ENCODE results near the gene JPT2. TPM values are rescaled to one million over a fixed set of nuclear protein-coding genes. Genes with fewer than 3 reads are reported as not detected.

Gene JPT2
- polyA plus RNA-seq, 1 experiment, result 41.2 TPM

DNA sequence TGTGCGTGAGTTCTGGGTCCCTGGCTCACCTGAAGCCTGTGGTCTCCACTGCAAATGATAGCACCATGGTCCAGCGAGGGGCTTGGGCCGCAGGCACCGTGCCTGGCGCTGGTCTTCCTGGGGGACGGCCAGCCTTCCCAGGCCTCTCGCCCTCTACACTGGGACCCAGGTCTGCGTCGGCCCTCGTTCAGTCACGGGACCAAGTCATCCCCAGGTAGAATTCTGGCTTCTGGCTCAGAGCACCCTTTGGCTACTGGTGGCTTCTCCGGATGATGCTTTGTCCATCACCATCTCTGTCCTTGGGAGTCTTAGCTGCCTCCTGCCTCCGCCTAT lies 45.5 kb upstream of the JPT2 start:
- DNase-seq (ENCODE audit: low read depth, low spot score), result no peak
- ChIA-PET CTCF (no interaction called here), POLR2A (no interaction called here)
- TF ChIP-seq, protein P1, sequence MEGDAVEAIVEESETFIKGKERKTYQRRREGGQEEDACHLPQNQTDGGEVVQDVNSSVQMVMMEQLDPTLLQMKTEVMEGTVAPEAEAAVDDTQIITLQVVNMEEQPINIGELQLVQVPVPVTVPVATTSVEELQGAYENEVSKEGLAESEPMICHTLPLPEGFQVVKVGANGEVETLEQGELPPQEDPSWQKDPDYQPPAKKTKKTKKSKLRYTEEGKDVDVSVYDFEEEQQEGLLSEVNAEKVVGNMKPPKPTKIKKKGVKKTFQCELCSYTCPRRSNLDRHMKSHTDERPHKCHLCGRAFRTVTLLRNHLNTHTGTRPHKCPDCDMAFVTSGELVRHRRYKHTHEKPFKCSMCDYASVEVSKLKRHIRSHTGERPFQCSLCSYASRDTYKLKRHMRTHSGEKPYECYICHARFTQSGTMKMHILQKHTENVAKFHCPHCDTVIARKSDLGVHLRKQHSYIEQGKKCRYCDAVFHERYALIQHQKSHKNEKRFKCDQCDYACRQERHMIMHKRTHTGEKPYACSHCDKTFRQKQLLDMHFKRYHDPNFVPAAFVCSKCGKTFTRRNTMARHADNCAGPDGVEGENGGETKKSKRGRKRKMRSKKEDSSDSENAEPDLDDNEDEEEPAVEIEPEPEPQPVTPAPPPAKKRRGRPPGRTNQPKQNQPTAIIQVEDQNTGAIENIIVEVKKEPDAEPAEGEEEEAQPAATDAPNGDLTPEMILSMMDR (IDR thresholded peaks at IDR 0.05; ENCODE audit: low read depth, low read length), result no peak
- Histone ChIP-seq H3K27ac (ENCODE audit: low read depth, low read length) (no peak overlapping the region), H3K9me3 (ENCODE audit: control insufficient read depth, insufficient read depth, low read length) (no peaks in the 10 kb centered on the region; the same call in 1 of the 2 replicates), H3K4me3 (ENCODE audit: low read depth, low read length) (no peak overlapping the region), H3K27me3 (ENCODE audit: control insufficient read depth, insufficient read depth, low read length) (no peaks in the 10 kb centered on the region)

DNA sequence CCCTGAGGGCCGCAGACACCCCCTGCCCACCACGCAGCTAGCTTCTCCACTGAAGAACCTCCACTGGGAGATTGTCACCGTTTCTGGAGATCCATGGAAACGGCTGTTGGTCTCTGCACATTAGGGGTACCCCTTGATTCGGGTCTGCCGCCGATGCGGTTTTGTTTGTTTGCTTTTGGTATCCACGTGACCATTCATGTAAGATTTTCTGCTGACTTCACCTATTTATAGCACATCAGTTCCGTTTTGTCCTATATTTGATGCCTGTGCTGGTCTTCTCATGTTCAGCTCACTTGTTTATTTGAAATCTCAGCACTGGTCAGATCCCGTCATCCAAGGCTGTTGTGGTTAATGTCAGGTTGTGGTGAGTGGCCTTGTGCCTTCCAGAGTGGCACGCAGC lies 44.8 kb upstream of the JPT2 start:
- POLR2A ChIA-PET, result interaction anchor here (0.5 kb wide), 1 partner anchor 14 kb away, joined by 3 read pairs; no protein-coding TSS in a partner anchor
- Histone ChIP-seq H3K27me3 (ENCODE audit: control insufficient read depth, insufficient read depth, low read length) (no peaks in the 10 kb centered on the region), H3K9me3 (ENCODE audit: control insufficient read depth, insufficient read depth, low read length) (no peaks in the 10 kb centered on the region; the same call in 1 of the 2 replicates), H3K4me3 (ENCODE audit: low read depth, low read length) (no peak overlapping the region), H3K27ac (ENCODE audit: low read depth, low read length) (no peak overlapping the region)
- TF ChIP-seq, protein P1 (IDR thresholded peaks at IDR 0.05; ENCODE audit: low read depth, low read length), result no peak
- DNase-seq (ENCODE audit: low read depth, low spot score), result no peak
- CTCF ChIA-PET, result no interaction called here

DNA sequence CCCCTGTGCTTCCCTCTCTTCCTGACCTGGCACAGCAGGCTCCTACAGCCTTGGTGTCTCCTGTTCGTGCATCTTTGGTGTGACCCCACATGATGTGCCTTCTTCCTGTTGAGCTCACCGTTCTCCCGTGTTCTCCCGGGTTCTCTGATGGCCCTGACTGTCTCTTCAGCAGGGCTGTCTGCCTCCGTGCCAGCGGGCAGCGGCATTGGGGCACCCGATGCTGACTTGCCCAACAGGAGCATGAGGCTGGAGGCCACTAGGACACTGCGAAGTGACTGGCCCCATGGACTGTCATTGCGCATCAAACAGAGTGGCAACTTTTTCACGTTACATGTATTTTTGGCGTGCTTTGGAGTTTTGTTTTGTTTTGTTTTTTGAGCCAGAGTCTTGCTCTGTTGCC lies 43.5 kb upstream of the JPT2 start:
- no peak for DNase-seq (ENCODE audit: low read depth, low spot score)
- TF ChIP-seq, protein P1 (IDR thresholded peaks at IDR 0.05; ENCODE audit: low read depth, low read length), result no peak
- POLR2A ChIA-PET, result no interaction called here
- no peaks in the 10 kb centered on the region; the same call in 1 of the 2 replicates for H3K9me3 ChIP-seq (ENCODE audit: control insufficient read depth, insufficient read depth, low read length)
- H3K27ac ChIP-seq (ENCODE audit: low read depth, low read length), result no peak overlapping the region
- CTCF ChIA-PET, result no interaction called here
- no peaks in the 10 kb centered on the region for H3K27me3 ChIP-seq (ENCODE audit: control insufficient read depth, insufficient read depth, low read length)
- H3K4me3 ChIP-seq (ENCODE audit: low read depth, low read length), result no peak overlapping the region

DNA sequence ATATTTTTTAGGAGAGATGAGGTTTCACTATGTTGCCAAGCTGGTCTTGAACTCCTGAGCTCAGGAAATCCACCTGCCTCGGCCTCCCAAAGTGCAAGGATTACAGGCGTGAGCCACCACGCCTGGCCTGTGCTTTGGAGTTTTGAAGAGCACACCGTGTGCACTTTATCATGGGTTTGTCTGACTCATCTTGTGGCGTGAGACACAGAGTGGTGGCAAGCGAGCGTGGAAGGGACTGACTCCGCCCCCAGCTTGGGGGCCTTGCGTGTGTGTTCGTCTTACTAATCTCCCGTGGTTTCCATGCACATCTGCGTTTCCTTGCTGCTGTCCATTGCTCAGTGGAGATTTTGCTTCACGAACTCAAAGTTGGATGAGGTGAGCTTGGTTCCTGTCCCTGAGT lies 43.0 kb upstream of the JPT2 start:
- CTCF ChIA-PET, result no interaction called here

DNA sequence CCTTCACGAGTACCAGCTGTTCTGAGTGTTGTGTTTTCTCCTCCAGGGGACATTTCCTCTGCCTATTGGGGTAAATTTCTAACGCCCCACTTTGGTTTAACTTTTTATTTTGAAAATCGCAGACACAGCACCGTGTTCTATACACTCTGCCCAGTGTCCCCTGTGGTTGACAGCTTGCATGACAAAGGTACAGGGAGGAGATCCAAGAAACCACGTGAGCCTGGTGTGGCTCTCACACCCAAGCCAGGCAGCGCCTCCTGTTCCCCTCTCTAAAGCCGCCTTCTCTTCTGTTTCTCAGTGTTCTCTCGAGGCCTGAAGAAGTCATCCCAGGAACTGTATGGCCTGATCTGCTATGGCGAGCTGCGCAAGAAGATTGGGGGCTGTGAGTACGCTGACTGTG lies 40.6 kb upstream of the JPT2 start:
- no peaks in the 10 kb centered on the region for H3K27me3 ChIP-seq (ENCODE audit: control insufficient read depth, insufficient read depth, low read length)
- ChIA-PET CTCF (no interaction called here), POLR2A (no interaction called here)
- TF ChIP-seq, protein P1 (IDR thresholded peaks at IDR 0.05; ENCODE audit: low read depth, low read length), result no peak
- no peak for DNase-seq (ENCODE audit: low read depth, low spot score)
- no peak overlapping the region for H3K4me3 ChIP-seq (ENCODE audit: low read depth, low read length)
- H3K9me3 ChIP-seq (ENCODE audit: control insufficient read depth, insufficient read depth, low read length), result no peaks in the 10 kb centered on the region; the same call in 1 of the 2 replicates
- no peak overlapping the region for H3K27ac ChIP-seq (ENCODE audit: low read depth, low read length)

More for the DNA sequence above, 43.0 kb upstream of the JPT2 start:
- no peak for DNase-seq (ENCODE audit: low read depth, low spot score)
- no peaks in the 10 kb centered on the region for H3K27me3 ChIP-seq (ENCODE audit: control insufficient read depth, insufficient read depth, low read length)
- no peak overlapping the region for H3K27ac ChIP-seq (ENCODE audit: low read depth, low read length)
- TF ChIP-seq, protein P1 (IDR thresholded peaks at IDR 0.05; ENCODE audit: low read depth, low read length), result no peak
- H3K9me3 ChIP-seq (ENCODE audit: control insufficient read depth, insufficient read depth, low read length), result no peaks in the 10 kb centered on the region; the same call in 1 of the 2 replicates
- H3K4me3 ChIP-seq (ENCODE audit: low read depth, low read length), result no peak overlapping the region
- POLR2A ChIA-PET, result interaction anchor here (0.6 kb wide), 1 partner anchor 703 kb away, joined by 3 read pairs; no protein-coding TSS in a partner anchor
